GM19468 (cell line): ENCODE results near the gene HAT1.
A peak's percentile ranks its signal among the peaks of the same experiment; 100 is the strongest.
"Not testable (repeated sequence)": the region's sequence is repeated elsewhere in the genome, so short reads cannot be mapped to it uniquely, and the experiment has no call there.

Source experiments
- ATAC-seq: cut with Tn5 transposase; IDR thresholded peaks from one replicate; pipeline ENCODE4 v1.9.1; 2021; ENCODE audit warnings: mild to moderate bottlenecking, moderate library complexity, moderate number of reproducible peaks; ENCODE audit not compliant: unreplicated experiment; ENCODE audit errors: extremely low read depth

Gene HAT1

GRCh38 chr2:171922230-171923022 is at the start of gene HAT1:
Gene HAT1, plus strand, starts transcription at chr2:171922461. Its CDS starts 40 bp downstream, at chr2:171922501.
- peak; percentile 91 for ATAC-seq

DNA sequence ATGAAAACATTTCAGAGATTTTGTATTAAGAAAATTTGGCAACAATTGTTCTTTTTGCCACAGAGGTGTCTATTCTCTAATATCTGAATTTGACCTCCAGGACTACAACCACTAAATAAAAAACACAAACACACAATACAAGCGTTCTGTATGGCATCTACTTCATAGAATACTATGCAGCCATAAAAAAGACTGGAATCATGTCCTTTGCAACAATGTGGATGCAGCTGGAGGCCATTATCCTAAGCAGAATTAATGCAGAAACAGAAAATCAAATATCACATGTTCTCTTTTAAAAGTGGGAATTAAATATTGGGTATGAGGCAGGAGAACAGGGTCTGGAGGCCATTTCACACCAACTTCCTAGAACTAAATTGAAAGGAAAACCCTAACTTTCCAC is 47.7 kb upstream of the HAT1 start:
- ATAC-seq, result no peak

GRCh38 chr2:171874963-171875362 is 47.3 kb upstream of the HAT1 start:
- ATAC-seq, result no peak

DNA sequence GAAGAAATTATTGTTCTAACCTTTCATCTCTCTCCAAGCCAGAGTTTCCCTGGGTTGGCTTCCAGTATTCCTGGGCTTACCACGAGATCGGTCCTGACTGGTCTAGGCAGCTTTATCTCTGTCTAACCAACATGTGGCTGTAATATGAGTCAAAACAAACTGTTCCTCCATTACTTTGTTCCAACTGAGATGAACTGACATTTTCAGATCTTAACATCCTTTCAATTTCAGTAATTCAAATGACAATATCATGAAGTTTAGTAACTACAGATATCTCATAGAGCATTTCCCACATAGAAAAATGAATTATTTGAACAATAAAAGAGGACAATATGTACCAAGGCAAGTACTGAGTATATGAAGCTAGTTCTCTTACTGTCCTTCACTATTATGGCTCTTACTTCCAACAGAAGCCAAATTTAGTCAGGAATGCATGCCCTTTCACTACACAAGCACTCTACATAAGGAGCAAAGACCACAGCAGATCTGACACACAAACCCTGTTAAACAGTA is 43.7 kb upstream of the HAT1 start:
- ATAC-seq, result no peak

GRCh38 chr2:171879865-171880264 is 42.4 kb upstream of the HAT1 start:
- ATAC-seq, result no peak

DNA sequence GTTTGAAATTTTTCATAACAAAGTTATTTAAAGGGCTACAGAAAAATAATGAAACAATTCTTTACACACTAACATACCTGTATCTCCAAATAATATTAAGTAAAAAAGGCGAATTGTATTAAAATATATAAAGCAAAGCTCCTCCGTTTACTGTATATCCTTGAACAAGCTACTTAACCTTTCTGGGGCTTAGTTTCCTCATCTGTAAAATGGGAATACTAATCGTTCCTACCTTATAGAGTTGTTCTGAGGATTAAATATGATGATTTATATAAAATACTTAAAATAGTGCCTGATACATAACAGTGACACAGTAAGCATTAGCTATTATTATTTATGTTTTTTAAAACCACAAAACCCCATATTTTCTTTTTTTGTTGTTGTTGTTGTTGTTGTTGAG is 41.5 kb upstream of the HAT1 start:
- ATAC-seq, result no peak

DNA sequence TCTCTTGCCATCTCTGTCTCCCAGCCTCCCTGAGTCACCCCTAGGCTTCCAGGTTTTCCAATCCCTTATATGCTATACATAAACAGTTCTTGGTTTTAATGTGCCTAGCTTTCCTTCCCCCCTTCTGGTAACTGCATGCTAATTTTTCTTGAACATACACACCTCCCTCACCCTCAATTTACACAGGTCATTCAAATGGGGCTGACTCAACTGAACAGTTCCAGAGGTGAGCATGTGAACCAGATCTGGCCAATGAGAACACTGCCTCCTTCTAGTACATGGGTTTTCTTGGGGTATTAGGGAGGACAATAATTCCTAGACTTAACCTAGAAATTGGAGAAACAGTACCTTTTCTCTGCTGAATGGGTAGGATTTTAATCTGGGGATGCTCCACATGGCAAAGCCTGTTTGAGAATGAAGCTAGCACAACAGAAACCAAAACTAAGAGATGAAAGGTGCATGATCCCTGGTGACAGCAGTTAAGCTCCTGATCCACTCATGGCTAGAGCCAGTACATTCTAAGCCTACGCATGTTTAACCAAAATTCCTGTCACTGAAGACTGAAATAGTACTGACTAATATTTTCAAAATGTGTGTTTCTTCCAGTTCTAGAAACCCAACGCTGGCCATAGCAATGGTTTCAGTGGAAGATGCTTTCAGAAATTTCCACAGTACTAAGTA is 40.0 kb upstream of the HAT1 start:
- ATAC-seq, result no peak

GRCh38 chr2:171883275-171883893 is 38.9 kb upstream of the HAT1 start:
- ATAC-seq, result no peak

DNA sequence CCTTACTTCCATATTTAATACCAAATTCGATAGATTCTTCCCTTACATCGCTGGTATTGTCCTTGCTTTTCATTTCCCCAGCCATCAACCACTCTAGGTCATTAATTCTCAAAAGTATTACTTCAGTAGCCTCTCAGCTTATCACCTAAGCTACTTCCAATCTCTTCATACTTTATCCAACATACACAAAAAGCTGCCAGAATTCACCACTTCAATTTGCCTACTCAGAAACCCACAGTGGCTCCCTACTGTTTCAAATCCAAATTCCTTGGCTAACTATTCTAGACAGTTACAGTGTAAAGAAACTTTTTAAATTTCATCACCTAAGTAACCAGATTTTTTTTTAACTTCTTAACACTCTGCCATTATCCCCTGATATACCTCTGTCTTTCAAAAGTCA is 32.9 kb upstream of the HAT1 start:
- no peak for ATAC-seq

GRCh38 chr2:171889808-171890207 is 32.5 kb upstream of the HAT1 start:
- ATAC-seq, result no peak

DNA sequence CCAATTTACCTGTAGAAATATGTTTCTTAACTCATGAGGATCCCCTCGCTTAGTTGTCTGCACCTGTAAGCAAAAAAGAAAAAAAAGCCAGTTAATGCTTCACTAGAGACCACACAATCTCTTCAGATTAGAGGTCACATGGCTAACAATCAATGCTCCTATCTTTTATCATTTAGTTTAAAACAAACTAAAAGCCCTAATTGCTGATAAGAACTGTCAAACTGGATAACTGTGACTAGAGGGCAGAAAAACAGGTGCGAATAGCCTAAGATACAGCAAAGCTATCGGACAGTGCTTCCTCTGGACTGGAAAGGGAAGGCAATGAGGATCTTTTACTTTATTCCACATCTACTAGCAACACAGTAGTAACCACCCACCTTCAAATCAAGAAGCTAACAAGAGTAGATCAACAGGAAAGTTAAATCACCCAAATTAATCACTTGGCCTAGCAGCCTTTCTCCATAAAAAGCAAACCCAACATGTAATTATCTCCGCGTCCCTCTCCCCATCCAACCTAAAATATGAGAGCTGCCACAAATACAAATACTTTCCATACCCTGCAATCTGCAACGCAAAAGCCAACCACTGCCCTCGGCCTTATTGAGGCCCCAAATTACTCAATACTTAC is 29.0 kb upstream of the HAT1 start:
- no peak for ATAC-seq

- ATAC-seq, result peak; percentile 91
These were observed 28.2 kb upstream of the HAT1 start, which contains the start of gene SLC25A12 for GRCh38 chr2:171893824-171894611. Gene SLC25A12, minus strand, starts transcription at chr2:171894244. Its CDS starts 30 bp downstream, at chr2:171894214.

GRCh38 chr2:171894612-171894947 is 27.7 kb upstream of the HAT1 start:
- no peak for ATAC-seq

- no peak for ATAC-seq
These were observed 26.5 kb upstream of the HAT1 start for GRCh38 chr2:171895786-171896185.

DNA sequence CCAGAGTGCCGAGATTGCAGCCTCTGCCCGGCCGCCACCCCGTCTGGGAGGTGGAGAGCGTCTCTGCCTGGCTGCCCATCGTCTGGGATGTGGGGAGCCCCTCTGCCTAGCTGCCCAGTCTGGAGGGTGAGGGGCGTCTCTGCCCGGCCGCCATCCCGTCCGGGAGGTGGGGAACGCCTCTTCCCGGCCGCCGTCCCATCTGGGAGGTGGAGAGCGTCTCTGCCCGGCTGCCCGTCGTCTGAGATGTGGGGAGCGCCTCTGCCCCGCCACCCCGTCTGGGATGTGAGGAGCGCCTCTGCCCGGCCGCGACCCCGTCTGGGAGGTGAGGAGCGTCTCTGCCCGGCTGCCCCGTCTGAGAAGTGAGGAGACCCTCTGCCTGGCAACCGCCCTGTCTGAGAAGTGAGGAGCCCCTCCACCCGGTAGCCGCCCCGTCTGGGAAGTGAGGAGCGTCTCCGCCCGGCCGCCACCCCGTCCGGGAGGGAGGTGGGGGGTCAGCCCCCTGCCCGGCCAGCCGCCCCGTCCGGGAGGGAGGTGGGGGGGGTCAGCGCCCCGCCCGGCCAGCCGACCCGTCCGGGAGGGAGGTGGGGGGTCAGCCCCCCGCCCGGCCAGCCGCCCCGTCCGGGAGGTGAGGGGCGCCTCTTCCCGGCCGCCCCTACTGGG is 22.5 kb upstream of the HAT1 start:
- ATAC-seq, result not testable (repeated sequence)

- no peak for ATAC-seq
These were observed 19.3 kb upstream of the HAT1 start for GRCh38 chr2:171902840-171903420.

- ATAC-seq, result no peak
These were observed 14.0 kb upstream of the HAT1 start for GRCh38 chr2:171908235-171908634.

GRCh38 chr2:171909266-171909665 is 13.0 kb upstream of the HAT1 start:
- no peak for ATAC-seq

- no peak for ATAC-seq
These were observed 11.8 kb upstream of the HAT1 start for GRCh38 chr2:171910494-171910893.
